ENCODE results near the gene CDK15.

The CDK15 gene

GRCh38 chr2:201933792-201934237 lies 127.5 kb downstream of the CDK15 start:
- DNase-seq (ENCODE audit: low read depth), result no peak
- TF ChIP-seq CTCF (IDR thresholded peaks at IDR 0.05; ENCODE audit: insufficient read depth, low read depth, low read length, missing control alignments), result no peak
- no peak overlapping the region for H3K4me3 ChIP-seq (ENCODE audit: low read length)

- no peak for DNase-seq (ENCODE audit: low read depth)
- TF ChIP-seq CTCF (IDR thresholded peaks at IDR 0.05; ENCODE audit: insufficient read depth, low read depth, low read length, missing control alignments), result no peak
Observed at GRCh38 chr2:201936817-201937216, 130.5 kb downstream of the CDK15 start.

GRCh38 chr2:201937343-201937742 lies 131.0 kb downstream of the CDK15 start:
- TF ChIP-seq CTCF (IDR thresholded peaks at IDR 0.05; ENCODE audit: insufficient read depth, low read depth, low read length, missing control alignments), result no peak
- no peak for DNase-seq (ENCODE audit: low read depth)
- H3K4me3 ChIP-seq (ENCODE audit: low read length), result no peak overlapping the region

More at GRCh38 chr2:201936817-201937216, 130.5 kb downstream of the CDK15 start:
- H3K4me3 ChIP-seq (ENCODE audit: low read length), result no peak overlapping the region

GRCh38 chr2:201938156-201938775 lies 131.9 kb downstream of the CDK15 start:
- DNase-seq (ENCODE audit: low read depth), result peak; percentile 57
- no peak for TF ChIP-seq CTCF (IDR thresholded peaks at IDR 0.05; ENCODE audit: insufficient read depth, low read depth, low read length, missing control alignments)

GRCh38 chr2:201938781-201939180 lies 132.4 kb downstream of the CDK15 start:
- no peak overlapping the region for H3K4me3 ChIP-seq (ENCODE audit: low read length)
- DNase-seq (ENCODE audit: low read depth), result no peak
- TF ChIP-seq CTCF (IDR thresholded peaks at IDR 0.05; ENCODE audit: insufficient read depth, low read depth, low read length, missing control alignments), result no peak

More at GRCh38 chr2:201938156-201938775, 131.9 kb downstream of the CDK15 start:
- no peak overlapping the region for H3K4me3 ChIP-seq (ENCODE audit: low read length)

GRCh38 chr2:201939453-201939941 lies 133.2 kb downstream of the CDK15 start:
- no peak for DNase-seq (ENCODE audit: low read depth)
- TF ChIP-seq CTCF (IDR thresholded peaks at IDR 0.05; ENCODE audit: insufficient read depth, low read depth, low read length, missing control alignments), result no peak
- no peak overlapping the region for H3K4me3 ChIP-seq (ENCODE audit: low read length)

- no peak for DNase-seq (ENCODE audit: low read depth)
- no peak for TF ChIP-seq CTCF (IDR thresholded peaks at IDR 0.05; ENCODE audit: insufficient read depth, low read depth, low read length, missing control alignments)
- H3K4me3 ChIP-seq (ENCODE audit: low read length), result no peak overlapping the region
Observed at GRCh38 chr2:201942531-201942930, 136.2 kb downstream of the CDK15 start.
